Stimulated activated CD8-positive, alpha-beta memory T cell treated with anti-CD3 and anti-CD28 coated beads, Interleukin-15, amount 100 ng/mL, for 48 hours (primary cell): ENCODE results near the gene NGRN.
"Not testable (repeated sequence)": the region's sequence is repeated elsewhere in the genome, so short reads cannot be mapped to it uniquely, and the experiment has no call there.

Experiments
- DNase-seq, 2 donors: peaks; one replicate each; pipeline ENCODE4 v3.0.0-alpha.2; 2020; ENCODE audit warnings: low read depth in 2 of 2

The NGRN gene

DNA sequence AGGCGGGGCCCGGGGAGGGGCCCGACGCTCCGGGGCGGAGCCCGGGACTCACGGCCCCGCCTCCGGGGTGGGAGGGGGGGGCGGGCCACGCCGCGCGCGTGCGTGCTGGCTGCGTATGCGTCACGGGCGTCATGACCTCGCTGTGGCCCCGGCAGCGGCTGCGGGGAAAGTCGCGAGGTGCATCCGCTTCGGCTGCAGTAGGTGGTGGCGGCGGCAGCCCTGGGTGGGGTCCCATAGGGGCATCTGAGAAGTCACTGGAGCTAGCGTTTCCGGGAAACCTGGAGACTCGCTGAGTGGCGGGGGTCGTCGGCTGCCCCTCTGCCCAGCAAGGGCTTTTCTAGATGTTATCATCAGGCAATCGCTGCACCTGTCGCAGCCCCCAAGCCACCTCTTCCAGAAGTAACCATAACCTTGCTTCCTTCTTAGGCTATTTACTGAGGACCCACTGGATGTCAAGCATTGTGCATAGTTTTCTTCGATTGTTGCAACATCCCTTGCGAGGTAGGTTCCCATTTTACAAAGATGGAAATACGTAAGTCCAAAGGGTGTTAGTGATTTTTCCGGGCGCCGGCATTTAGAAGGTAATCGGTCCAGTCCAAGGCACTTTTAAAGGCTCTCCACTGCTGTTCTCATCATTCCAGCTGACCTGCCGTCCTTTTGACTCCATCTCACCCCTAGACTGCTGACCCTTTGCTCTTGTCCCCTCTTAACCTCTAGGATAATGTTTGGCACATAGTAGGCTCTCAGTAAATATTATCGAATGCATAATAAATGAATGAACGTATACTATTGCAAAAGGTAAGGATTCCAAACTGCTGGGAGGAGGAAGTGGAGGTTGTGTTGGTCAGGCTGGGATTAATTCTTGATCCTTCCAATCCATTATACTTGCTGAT, 31.1 kb upstream of the NGRN start, which contains the start of gene GDPGP1:
Gene GDPGP1, plus strand, starts transcription at position 114 of the 893 bp plus-strand sequence. CDS start 6,700 bp downstream, outside the sequence.
- no peak for DNase-seq

DNA sequence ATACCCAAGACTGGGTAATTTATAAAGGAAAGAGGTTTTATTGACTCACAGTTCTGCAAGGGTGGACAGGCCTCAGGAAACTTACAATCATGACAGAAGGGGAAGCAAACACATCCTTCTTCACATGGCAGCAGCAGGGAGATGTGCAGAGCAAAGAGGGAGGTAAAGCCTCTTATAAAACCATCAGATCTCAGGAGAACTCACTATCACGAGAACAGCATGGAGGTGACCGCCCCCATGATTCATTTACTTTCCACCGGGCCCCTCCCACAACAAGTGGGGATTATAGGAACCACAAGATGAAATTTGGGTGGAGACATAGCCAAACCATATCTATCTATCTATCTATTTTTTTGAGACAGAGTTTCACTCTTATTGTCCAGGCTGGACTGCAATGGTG, 26.1 kb upstream of the NGRN start:
- no peak for DNase-seq

DNA sequence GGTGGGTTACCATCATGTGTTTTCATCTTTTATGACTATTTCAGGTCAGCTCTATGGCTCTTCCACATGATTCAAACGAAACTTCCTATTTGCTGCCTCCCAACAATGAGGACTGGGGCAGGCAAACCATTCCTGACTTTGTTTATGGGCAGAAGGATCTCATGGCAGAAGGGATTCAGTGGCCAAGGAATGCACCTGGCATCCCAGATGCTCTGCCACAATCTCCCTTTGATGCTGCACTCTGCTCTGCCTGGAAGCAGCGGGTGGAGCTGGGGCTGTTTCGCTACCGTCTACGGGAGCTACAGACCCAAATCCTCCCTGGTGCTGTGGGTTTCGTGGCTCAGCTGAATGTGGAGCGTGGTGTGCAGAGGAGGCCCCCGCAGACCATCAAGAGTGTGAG, 24.6 kb upstream of the NGRN start:
- no peak for DNase-seq

DNA sequence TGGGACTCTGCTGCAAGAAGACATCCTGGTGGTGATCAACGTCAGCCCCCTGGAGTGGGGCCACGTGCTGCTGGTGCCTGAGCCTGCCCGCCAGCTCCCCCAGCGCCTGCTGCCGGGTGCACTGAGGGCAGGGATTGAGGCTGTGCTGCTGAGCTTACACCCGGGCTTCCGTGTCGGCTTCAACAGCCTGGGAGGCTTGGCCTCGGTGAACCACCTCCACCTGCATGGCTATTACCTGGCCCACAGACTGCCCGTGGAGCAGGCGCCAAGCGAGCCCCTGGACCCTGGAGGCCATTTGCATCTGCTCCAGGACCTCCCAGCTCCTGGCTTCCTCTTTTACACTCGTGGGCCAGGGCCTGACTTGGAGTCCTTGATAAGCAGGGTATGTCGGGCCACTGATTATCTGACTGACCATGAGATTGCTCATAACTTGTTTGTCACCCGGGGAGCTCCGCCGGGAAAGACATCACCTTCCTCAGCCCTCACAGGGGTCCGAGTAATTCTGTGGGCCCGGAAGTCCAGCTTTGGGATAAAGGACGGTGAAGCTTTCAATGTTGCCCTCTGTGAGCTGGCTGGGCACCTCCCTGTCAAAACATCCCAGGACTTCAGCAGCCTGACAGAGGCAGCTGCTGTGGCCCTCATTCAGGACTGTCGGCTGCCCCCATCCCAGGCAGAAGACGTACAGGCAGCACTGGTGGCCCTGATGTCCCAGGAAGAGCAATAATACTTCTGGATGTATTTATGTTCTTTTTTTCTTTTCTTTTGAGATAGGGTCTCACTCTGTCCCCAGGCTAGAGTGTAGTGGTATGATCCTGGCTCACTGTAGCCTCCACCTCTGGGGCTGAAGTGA, 23.9 kb upstream of the NGRN start:
- no peak for DNase-seq

DNA sequence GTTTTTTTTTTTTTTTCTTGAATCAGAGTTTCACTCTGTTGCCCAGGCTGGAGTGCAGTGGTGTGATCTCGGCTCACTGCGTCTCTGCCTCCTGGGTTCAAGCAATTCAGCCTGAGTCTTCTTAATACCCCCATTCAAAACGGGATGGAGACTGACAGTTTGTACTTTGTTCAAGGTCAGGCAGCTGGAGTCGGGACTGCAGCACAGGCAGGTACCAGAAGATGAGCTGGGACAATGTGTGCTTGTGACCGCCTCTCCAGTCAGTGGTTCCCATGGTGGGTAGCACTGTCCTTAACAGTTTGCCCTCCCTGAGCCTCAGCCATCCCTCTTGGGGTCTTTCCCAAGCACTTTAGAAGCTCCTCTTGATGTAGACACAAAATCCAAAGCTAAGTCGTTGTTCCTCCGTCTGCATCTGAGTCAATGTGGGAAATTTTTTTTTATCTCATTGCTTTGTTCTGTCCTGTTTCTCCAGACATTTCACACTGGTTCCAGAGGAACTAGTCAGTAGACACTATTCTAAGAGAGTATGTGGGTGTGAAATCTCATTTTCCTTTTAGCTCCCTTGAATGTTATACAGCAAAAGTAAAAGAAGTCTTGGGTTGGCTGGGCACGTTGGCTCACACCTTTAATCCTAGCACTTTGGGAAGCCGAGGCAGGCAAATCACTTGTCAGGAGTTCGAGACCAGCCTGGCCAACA, 21.4 kb upstream of the NGRN start:
- DNase-seq, result no peak

DNA sequence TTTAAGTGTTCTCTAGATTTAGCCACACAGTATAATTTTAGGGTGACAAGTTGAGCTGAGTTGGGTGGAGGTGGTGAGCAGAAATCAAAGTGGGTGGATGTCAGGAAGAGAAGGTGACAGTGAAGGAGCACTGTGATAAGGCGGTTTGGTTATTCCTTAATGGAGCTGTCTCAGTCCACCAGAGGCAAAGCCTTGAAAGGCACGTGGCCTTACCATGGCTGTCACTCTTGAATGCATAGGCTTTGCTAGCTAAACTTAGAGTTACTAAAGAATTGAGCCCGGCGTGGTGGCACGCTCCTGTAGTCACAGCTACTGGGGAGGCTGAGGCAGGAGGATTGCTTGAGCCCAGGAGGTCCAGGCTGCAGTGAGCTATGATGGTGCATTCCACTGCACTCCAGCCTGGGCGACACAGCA, 16.7 kb upstream of the NGRN start:
- no peak for DNase-seq

DNA sequence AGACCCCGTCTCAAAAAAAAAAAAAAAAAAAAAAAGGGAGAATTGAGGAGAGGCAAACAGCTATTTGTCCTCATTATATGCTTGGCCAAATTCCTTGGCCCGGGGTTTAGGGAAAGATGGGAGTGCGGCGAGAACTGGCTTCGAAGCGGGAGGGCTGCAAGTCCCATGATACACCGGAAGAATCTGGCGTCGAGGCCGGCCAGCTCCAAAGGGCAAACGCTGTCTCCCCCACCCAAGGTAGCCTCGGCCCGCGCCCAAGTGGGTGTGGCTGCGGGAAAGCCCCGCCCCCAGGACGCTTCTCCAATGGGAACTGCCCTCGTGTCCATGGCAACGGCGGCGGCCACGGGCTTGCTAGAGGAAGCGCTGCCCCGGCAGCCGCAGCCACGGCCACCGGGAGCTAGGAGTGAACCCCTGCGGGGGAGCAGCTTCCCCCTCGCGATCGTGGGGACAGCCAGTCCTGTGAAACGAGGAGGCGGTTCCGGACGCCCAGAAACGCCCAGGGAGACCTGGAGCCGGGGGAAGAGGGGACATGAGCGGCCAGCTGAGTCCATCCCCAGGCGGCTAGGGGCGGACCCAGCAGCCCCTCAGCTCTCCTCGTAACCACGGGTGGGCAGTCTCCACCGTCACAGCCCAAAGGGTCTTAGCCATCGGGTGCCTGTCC, 16.1 kb upstream of the NGRN start, which contains the start of gene TTLL13:
Gene TTLL13, plus strand, starts transcription at position 354 of the 661 bp plus-strand sequence. CDS start 1,075 bp downstream, outside the sequence.
- DNase-seq, result peak; percentile 61 to 79

DNA sequence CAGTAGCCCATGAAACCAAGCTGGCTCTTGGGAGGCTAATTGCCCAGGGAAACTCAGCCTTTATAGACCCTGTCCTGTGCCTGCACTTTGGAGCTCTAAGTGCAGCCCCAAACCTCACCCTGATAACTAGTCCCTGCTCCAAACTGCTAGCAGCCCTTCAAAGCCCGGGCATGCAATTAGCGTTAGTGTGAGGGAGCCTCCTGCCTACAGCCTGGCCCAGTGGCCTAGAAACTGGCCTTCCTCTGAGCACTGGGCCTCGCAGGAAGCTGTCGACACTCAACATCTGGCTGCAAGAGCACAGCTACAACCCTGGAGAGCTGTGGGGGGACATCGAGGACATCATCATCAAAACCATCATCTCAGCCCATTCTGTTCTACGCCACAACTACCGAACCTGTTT, 7.7 kb upstream of the NGRN start:
- DNase-seq, result no peak

DNA sequence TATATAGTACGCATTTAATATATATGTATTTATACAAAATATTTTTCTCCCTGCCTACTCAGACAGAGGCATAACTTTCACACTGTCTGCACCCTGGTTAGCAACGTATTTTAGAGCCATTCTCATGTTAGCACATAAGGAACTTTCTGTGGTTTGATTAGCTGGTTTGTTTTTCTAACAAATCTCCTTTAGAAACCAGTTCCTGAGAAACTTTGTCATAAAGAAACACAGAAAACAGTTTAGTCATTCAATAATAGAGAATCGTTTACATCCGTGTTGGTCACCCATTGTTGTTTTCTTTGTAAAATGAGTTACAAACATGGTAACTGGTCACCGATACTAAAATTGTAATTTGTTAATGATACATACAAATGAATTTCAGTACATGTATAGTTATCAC, 5.9 kb upstream of the NGRN start:
- DNase-seq, result no peak

DNA sequence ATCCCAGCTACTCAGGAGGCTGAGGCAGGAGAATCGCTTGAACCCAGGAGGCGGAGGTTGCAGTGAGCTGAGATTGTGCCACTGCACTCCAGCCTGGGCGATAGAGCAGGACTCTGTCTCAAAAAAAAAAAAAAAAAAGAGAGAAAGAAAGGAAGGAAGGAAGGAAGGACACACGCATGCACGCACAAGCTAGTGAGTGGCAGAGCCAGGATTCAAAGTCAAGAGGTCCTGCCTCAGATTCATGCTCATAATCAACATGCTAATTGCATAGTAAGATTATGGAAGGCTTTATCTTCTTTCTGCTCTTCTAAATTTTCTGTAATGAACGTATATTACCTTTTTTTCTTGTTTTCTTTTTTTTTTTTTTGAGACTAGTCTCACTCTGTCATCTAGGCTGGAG, 4.7 kb upstream of the NGRN start:
- DNase-seq, result not testable (repeated sequence)

DNA sequence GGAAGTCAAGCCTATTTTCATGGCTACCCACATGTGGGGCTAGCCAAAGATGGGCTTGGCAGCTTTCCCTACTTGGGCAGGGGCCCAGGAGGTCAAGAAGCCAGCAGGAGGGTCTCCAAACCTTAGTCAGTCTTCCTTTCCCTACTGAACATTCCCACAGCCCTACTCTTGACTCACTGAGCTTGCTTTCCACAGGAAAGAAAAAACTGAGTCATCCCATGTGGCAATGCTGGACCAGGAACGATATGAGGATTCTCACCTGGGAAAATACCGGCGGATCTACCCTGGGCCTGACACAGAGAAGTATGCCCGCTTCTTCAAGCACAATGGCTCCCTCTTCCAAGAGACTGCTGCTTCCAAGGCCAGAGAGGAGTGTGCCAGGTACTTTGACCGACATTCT, 3.7 kb upstream of the NGRN start:
- DNase-seq, result no peak

DNA sequence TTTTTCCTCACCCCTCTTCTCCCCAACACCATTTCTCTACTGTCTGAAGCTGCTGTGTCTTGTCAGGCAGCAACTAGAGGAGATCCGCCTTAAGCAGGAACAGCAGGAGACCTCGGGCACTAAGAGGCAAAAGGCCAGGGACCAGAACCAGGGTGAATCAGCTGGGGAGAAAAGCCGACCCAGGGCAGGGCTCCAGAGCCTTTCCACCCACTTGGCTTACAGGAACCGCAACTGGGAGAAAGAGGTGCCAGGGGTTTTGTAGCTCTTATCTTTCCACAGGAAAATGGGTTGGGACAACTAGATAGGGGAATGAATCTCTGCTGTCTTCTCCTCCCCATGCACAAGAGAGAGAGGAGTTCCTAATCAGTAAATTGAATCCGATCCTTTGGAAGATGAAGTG, 3.0 kb upstream of the NGRN start:
- no peak for DNase-seq

DNA sequence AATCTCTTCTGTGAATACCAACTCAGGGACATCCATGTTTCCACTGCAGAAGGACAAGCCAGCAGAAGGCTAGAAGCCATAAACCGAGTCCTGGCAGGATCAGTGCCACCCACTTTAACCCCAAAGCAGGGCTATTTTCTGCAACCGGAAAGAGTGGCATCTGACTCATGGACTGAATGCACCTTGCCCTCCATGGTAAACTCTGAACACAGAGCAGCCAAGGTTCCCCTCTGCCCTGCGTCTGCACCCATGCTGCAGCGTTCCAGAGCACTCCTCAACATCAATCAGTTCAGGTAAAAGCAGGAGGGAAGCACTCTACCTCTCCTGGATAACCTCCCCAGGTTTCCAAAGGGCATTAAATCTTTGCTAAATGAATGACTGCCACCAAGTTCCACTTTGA, 801 bp upstream of the NGRN start:
- DNase-seq, result peak in 1 of 2 donors; percentile 21

DNA sequence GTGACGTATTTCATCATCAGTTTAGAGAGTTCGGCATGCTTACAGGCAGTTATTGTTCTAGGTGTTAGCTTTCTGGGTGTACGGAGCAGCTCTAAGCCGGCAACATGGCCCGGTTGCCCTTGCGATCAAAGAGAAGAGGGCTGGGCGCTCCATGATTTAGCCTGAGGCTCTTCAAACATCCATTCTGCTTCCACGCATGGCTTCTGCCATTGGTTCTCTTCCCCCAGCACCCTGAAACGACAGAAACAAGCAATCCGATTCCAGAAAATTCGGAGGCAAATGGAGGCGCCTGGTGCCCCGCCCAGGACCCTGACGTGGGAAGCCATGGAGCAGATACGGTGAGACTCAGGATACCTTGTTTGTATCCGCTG, 574 bp downstream of the NGRN start:
- DNase-seq, result peak; percentile 22 to 27

DNA sequence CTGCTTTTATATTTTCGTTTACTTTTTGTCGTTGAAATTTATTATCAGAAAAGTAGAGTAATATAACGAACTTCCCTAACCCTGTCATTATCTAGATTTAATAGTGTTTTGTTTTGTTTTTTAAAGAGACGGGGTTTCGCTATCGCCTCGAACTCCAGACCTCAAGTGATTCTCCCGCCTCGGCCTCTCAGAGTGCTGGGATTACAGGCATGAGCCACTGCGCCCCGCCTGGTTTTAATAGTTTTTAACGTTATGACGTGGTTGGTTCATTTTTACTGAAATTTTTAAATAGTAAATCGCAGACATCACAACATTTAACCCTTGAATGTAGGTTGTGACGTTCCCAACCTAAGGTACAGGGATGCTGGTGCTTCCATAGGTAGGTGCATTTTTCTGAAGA, 1.0 kb downstream of the NGRN start:
- DNase-seq, result no peak

DNA sequence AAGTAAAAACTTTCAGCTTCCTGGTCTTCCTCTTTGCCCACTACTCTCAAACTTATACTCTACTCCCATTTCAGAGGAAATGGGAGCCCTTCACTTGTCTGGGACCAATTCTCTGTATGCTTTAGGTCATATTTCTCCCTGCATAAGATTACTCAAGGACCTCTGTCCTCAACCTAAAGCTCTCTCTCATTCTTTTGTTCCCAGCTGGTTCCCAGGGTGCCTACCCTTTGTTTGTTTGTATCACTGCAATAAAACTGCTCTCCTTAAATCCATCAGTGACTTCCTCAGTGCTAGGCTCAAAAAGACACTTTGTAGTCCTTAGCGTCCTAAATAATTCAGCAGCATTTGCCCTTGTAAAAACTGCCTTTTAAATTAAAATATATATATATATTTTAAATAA, 2.9 kb downstream of the NGRN start:
- no peak for DNase-seq

DNA sequence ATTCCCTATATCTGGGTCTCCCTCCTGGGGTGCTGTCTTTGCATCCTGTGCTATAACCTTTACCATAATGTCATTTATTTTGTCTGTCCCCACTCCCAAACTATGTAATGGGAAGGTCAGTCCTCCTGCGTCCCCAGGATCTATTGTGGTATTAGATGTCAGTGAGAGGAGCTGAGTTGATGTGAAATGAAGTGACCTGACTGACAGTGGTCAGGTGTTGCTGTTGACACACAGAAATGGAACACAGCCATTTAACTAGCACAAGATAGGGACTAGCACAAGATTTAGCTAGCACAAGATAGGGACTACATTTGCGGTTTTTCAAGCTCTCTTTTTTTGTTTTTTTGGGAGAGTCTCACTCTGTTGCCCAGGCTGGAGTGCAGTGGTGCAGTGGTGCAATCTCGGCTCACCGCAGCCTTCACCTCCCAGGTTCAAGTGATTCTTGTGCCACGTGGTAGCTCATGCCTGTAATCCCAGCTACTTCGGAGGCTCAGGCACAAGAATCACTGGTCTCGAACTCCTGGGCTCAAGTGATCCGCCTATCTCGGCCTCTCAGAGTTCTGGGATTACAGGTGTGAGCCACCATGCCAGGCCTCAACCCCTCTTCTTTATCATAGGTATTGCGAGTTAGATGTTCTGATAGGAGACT, 5.2 kb downstream of the NGRN start:
- no peak for DNase-seq

DNA sequence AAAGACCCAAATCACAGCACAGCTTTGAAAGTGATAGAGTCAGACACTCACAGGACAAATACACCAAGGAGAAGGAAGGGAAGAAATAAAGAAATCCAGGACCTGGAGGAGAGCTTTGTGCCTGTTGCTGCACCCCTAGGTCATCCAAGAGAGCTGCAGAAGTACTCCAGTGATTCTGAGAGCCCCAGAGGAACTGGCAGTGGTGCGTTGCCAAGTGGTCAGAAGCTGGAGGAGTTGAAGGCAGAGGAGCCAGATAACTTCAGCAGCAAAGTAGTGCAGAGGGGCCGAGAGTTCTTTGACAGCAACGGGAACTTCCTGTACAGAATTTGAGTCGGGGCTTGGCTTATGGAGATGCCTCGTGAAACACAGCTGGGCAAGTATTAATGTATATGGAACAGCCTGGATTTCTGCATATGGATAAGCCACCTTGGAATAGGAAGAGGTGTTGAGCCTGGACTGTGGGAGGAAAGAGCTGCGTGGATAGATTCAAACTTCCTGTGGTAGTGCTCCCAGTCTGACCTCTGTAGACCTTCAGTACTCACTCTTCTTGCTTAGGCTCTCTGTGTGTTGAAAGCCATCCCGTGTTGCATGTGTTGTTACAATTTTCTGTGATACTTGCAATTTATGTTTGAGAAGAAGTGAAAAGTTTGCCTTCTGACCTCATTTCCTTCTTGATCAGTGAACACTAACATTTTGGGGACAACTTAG, 6.1 kb downstream of the NGRN start:
- DNase-seq, result no peak

DNA sequence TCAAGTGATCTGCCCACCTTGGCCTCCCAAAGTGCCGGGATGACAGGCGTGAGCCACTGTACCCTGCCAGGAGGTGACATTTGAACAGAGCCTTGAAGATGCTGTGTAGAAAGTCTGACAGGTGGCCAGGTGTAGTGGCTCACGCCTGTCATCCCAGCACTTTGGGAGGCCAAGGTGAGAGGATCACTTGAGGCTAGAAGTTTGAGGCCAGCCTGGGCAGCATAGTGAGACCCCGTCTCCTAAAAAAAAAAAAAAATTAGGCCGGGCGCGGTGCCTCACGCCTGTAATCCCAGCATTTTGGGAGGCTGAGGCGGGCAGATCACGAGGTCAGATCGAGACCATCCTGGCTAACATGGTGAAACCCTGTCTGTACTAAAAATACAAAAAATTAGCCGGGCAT, 13.0 kb downstream of the NGRN start:
- not testable (repeated sequence) for DNase-seq

DNA sequence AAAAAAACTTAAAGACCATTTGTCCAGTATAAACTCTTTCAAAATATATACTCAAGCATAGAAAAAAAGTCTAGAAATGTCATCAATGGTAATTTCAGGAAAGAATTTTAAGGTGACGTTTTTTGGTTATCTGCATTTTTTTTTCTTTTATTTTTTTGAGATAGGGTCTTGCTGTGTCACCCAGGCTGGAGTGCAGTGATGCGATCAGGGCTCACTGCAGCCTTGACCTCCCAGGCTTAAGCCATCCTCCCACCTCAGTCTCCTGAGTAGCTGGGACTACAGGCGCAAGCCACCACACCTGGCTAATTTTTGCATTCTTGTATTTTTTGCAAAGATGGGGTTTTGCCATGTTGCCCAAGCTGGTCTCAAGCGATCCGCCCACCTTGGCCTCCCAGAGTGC, 15.3 kb downstream of the NGRN start:
- not testable (repeated sequence) for DNase-seq
